ENCODE measurements around the gene CATSPERD. TPM values are rescaled to one million over a fixed set of nuclear protein-coding genes. Genes with fewer than 3 reads are reported as not detected.
A peak's percentile ranks its signal among the peaks of the same experiment; 100 is the strongest.

CATSPERD gene, protein sequence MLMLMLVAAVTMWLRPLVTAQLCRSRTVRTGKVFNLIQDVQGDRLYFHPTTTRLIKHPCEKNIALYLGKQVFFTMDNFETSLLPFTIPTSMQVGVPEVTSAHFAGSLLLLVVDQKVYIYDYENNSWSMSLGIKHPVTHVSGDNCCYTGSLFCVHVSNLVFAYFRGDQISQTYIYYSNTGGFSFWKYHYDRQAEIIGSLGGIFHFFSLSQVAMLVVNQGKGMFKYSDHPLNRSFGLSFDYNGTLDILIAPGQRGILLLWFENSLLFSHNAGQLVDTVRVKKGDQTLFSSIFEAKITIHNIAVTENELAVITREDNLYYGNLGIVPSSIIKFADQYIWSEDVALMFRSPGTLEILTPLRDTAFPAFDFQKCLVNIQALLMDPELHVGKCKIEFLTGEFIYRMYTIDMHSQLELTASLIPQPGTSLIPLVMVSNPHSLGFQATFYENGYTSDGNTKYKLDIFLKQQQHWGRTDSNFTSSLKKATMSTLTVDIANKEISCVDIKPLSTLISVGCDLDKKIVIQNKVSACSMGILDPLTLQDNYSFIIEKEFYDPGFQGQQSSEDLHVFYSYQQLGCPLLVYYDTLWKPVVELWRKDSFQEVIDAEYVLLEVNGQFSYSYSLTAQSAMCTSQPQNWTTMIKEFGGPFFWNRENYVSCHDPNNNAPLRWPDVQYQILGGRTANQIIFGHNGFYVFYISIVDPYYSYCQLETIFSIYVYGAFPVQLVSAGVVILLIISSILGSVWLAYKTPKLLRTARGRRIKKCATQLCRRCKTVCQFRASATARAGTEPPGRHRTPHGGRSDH
- total RNA-seq (2021) (0.50 TPM in 1 of 3 replicates, not detected in the others), Bru-seq, nascent RNA (percentile 17 among the genes with signal in this experiment)
- long read RNA-seq, experiment 1, partial matches to known transcripts: 0 of 1 reads
- long read RNA-seq, experiment 1, other reads (novel, unspliced or antisense): 1 of 1 reads
- long read RNA-seq, experiment 2: 0 reads
- long read RNA-seq, experiment 3: 0 reads

DNA sequence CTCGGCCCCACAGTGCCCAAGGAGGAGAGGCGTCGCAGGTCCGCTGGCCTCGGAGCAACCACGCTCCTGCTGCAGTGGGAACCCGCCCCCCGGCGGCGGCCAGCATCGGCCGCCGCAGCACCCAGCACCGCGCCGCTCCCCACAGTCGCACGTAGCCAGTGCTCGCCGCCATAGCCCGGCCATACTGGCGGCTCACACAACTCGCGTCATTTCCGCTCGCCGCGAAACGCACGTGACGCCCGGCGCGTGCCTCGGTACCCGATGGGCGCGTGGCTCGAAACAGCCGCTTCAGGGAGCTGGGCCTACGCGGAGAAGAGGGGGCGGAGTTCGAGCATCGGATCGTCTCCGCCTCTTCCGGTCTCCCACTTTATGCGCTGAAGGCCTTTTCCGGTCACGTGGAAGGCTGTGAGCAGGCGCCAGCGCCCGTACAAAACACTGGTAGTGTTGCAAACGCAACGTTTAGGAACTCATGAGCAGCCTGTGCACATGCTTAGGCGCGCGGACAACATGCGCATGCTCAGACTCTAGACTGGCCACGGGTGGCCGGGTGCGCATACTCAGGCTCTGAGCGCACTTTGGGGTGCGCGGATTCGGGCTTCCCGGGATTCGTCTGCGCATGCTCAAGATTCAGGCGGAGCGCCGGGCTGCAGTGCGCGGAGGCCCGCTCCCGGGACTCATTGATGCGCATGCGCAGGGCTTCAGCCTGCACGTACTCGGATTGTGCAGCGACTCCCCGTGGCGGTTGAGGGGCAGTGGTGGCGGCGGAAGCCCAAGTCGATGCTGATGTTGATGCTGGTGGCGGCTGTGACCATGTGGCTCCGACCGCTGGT, at the start of gene CATSPERD, which contains the start of gene LONP1:
CATSPERD (plus strand) TSS at position 677 of the 830 bp plus-strand sequence; CDS start at position 778, 101 bp downstream.
LONP1 (minus strand) TSS at position 186 of the 830 bp plus-strand sequence; CDS start at position 172, 14 bp downstream.
- H3K36me3 Mint-ChIP-seq: peaks cover 14% of the 10 kb centered on the region
- ATAC-seq (peak; percentile 91), DNase-seq (ENCODE audit: low spot score) (peak; percentile 98)
- ChIA-PET CTCF (interaction anchor here (0.8 to 3.4 kb wide), 16 partner anchors 8 to 184 kb away, joined by 3 to 27 read pairs (median 3); partner anchors contain the start of genes NDUFA11 and RPL36), POLR2A (interaction anchor here (0.6 to 1.8 kb wide), 8 partner anchors 14 to 236 kb away, joined by 3 to 14 read pairs (median 4); partner anchors contain the start of genes DUS3L, RPL36, SAFB and SAFB2)
- peak within 1 kb of the TSS; percentile 97 for H3K4me3 Mint-ChIP-seq
- H3K27ac Mint-ChIP-seq: peak within 1 kb of the TSS; percentile 98
- peaks cover 16% of the 10 kb centered on the region for H3K4me1 Mint-ChIP-seq
- no peaks in the 10 kb centered on the region for H3K9me3 Mint-ChIP-seq
- H3K27me3 Mint-ChIP-seq (ENCODE audit: low read depth): peaks cover 5% of the 10 kb centered on the region
- peak; percentile 60 for TF ChIP-seq ETV6 (CRISPR knock-in tag; IDR thresholded peaks at IDR 0.05)
- TF ChIP-seq, protein P1, sequence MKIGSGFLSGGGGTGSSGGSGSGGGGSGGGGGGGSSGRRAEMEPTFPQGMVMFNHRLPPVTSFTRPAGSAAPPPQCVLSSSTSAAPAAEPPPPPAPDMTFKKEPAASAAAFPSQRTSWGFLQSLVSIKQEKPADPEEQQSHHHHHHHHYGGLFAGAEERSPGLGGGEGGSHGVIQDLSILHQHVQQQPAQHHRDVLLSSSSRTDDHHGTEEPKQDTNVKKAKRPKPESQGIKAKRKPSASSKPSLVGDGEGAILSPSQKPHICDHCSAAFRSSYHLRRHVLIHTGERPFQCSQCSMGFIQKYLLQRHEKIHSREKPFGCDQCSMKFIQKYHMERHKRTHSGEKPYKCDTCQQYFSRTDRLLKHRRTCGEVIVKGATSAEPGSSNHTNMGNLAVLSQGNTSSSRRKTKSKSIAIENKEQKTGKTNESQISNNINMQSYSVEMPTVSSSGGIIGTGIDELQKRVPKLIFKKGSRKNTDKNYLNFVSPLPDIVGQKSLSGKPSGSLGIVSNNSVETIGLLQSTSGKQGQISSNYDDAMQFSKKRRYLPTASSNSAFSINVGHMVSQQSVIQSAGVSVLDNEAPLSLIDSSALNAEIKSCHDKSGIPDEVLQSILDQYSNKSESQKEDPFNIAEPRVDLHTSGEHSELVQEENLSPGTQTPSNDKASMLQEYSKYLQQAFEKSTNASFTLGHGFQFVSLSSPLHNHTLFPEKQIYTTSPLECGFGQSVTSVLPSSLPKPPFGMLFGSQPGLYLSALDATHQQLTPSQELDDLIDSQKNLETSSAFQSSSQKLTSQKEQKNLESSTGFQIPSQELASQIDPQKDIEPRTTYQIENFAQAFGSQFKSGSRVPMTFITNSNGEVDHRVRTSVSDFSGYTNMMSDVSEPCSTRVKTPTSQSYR (CRISPR knock-in tag; IDR thresholded peaks at IDR 0.05): no peak
- no peak for TF ChIP-seq JAZF1 (CRISPR knock-in tag; IDR thresholded peaks at IDR 0.05)
- TF ChIP-seq, protein P2, sequence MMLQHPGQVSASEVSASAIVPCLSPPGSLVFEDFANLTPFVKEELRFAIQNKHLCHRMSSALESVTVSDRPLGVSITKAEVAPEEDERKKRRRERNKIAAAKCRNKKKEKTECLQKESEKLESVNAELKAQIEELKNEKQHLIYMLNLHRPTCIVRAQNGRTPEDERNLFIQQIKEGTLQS (CRISPR knock-in tag; conservative IDR thresholded peaks at IDR 0.05): no peak
- TF ChIP-seq NR2C2 (CRISPR knock-in tag; IDR thresholded peaks at IDR 0.05): no peak
- TF ChIP-seq, protein P3, sequence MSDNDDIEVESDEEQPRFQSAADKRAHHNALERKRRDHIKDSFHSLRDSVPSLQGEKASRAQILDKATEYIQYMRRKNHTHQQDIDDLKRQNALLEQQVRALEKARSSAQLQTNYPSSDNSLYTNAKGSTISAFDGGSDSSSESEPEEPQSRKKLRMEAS (CRISPR knock-in tag; IDR thresholded peaks at IDR 0.05): peak; percentile 98
- TF ChIP-seq GABPB1 (CRISPR knock-in tag; IDR thresholded peaks at IDR 0.05): peak; percentile 95
- TF ChIP-seq, protein P4, sequence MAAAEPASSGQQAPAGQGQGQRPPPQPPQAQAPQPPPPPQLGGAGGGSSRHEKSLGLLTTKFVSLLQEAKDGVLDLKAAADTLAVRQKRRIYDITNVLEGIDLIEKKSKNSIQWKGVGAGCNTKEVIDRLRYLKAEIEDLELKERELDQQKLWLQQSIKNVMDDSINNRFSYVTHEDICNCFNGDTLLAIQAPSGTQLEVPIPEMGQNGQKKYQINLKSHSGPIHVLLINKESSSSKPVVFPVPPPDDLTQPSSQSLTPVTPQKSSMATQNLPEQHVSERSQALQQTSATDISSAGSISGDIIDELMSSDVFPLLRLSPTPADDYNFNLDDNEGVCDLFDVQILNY (CRISPR knock-in tag; IDR thresholded peaks at IDR 0.05): peak; percentile 74; the same call in 1 of the 2 replicates
- TF ChIP-seq ZNF671 (CRISPR knock-in tag; IDR thresholded peaks at IDR 0.05): no peak
- TF ChIP-seq ZNF423 (CRISPR knock-in tag; IDR thresholded peaks at IDR 0.05): no peak
- TF ChIP-seq, protein P5, sequence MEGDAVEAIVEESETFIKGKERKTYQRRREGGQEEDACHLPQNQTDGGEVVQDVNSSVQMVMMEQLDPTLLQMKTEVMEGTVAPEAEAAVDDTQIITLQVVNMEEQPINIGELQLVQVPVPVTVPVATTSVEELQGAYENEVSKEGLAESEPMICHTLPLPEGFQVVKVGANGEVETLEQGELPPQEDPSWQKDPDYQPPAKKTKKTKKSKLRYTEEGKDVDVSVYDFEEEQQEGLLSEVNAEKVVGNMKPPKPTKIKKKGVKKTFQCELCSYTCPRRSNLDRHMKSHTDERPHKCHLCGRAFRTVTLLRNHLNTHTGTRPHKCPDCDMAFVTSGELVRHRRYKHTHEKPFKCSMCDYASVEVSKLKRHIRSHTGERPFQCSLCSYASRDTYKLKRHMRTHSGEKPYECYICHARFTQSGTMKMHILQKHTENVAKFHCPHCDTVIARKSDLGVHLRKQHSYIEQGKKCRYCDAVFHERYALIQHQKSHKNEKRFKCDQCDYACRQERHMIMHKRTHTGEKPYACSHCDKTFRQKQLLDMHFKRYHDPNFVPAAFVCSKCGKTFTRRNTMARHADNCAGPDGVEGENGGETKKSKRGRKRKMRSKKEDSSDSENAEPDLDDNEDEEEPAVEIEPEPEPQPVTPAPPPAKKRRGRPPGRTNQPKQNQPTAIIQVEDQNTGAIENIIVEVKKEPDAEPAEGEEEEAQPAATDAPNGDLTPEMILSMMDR (IDR thresholded peaks at IDR 0.05): peak; percentile 35; the same call in 1 of the 2 replicates
- TF ChIP-seq RELA (CRISPR knock-in tag; IDR thresholded peaks at IDR 0.05; ENCODE audit: borderline replicate concordance): peak; percentile 78; the same call in 1 of the 2 replicates
- TF ChIP-seq NR3C1 (CRISPR knock-in tag; conservative IDR thresholded peaks at IDR 0.05; ENCODE audit: low read depth): no peak
- TF ChIP-seq SP1 (CRISPR knock-in tag; conservative IDR thresholded peaks at IDR 0.05): peak; percentile 99
- TF ChIP-seq TEAD4 (CRISPR knock-in tag; IDR thresholded peaks at IDR 0.05): no peak
- TF ChIP-seq, protein P6, sequence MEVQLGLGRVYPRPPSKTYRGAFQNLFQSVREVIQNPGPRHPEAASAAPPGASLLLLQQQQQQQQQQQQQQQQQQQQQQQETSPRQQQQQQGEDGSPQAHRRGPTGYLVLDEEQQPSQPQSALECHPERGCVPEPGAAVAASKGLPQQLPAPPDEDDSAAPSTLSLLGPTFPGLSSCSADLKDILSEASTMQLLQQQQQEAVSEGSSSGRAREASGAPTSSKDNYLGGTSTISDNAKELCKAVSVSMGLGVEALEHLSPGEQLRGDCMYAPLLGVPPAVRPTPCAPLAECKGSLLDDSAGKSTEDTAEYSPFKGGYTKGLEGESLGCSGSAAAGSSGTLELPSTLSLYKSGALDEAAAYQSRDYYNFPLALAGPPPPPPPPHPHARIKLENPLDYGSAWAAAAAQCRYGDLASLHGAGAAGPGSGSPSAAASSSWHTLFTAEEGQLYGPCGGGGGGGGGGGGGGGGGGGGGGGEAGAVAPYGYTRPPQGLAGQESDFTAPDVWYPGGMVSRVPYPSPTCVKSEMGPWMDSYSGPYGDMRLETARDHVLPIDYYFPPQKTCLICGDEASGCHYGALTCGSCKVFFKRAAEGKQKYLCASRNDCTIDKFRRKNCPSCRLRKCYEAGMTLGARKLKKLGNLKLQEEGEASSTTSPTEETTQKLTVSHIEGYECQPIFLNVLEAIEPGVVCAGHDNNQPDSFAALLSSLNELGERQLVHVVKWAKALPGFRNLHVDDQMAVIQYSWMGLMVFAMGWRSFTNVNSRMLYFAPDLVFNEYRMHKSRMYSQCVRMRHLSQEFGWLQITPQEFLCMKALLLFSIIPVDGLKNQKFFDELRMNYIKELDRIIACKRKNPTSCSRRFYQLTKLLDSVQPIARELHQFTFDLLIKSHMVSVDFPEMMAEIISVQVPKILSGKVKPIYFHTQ (CRISPR knock-in tag; IDR thresholded peaks at IDR 0.05): 0 out of 2 replicates have a peak, but pooled peaks have one; percentile 19
- TF ChIP-seq RORB (CRISPR knock-in tag; IDR thresholded peaks at IDR 0.05): no peak
- TF ChIP-seq FOXK1 (CRISPR knock-in tag; IDR thresholded peaks at IDR 0.05): peak; percentile 98
- TF ChIP-seq ATF1 (CRISPR knock-in tag; IDR thresholded peaks at IDR 0.05): 0 out of 2 replicates have a peak, but pooled peaks have one; percentile 44
- TF ChIP-seq, protein P7, sequence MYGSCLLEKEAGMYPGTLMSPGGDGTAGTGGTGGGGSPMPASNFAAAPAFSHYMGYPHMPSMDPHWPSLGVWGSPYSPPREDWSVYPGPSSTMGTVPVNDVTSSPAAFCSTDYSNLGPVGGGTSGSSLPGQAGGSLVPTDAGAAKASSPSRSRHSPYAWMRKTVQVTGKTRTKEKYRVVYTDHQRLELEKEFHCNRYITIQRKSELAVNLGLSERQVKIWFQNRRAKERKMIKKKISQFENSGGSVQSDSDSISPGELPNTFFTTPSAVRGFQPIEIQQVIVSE (CRISPR knock-in tag; IDR thresholded peaks at IDR 0.05; ENCODE audit: borderline replicate concordance): no peak
- TF ChIP-seq, protein P8, sequence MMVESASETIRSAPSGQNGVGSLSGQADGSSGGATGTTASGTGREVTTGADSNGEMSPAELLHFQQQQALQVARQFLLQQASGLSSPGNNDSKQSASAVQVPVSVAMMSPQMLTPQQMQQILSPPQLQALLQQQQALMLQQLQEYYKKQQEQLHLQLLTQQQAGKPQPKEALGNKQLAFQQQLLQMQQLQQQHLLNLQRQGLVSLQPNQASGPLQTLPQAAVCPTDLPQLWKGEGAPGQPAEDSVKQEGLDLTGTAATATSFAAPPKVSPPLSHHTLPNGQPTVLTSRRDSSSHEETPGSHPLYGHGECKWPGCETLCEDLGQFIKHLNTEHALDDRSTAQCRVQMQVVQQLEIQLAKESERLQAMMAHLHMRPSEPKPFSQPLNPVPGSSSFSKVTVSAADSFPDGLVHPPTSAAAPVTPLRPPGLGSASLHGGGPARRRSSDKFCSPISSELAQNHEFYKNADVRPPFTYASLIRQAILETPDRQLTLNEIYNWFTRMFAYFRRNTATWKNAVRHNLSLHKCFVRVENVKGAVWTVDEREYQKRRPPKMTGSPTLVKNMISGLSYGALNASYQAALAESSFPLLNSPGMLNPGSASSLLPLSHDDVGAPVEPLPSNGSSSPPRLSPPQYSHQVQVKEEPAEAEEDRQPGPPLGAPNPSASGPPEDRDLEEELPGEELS (CRISPR knock-in tag; IDR thresholded peaks at IDR 0.05): peak; percentile 86
